ENCODE data around the gene SSB. TPM values are rescaled to one million over a fixed set of nuclear protein-coding genes. Genes with fewer than 3 reads are reported as not detected.
A peak's percentile ranks its signal among the peaks of the same experiment; 100 is the strongest.

SSB gene
- total and polyA plus RNA-seq, 9 of the 15 experiments (the other 6 are each of a cell fraction or from before 2014, with no cell fraction given) = 317 to 849 (median 515) TPM

GRCh38 chr2:169839954-169840746, 41.5 kb downstream of the SSB start (continued):
- TF ChIP-seq ARID4B (CRISPR knock-in tag; IDR thresholded peaks at IDR 0.05) (no peak), ZNF23 (CRISPR knock-in tag; IDR thresholded peaks at IDR 0.05) (no peak), TRIM24 (IDR thresholded peaks at IDR 0.05) (peak; percentile 46 to 77), VEZF1 (CRISPR knock-in tag; IDR thresholded peaks at IDR 0.05) (peak; percentile 75), NFE2 (IDR thresholded peaks at IDR 0.05; ENCODE audit: low read depth) (no peak), ZC3H8 (IDR thresholded peaks at IDR 0.05) (no peak), SMAD3 (CRISPR knock-in tag; conservative IDR thresholded peaks at IDR 0.05) (no peak), FOXM1 (IDR thresholded peaks at IDR 0.05; ENCODE audit: low read depth) (peak; percentile 38), FOXM1 (CRISPR knock-in tag; IDR thresholded peaks at IDR 0.05; ENCODE audit: low read depth) (no peak), TCF3 (CRISPR knock-in tag; IDR thresholded peaks at IDR 0.05) (peak; percentile 76), KLF10 (CRISPR knock-in tag; IDR thresholded peaks at IDR 0.05) (no peak), NFE2L1 (tag; IDR thresholded peaks at IDR 0.05; ENCODE audit: borderline replicate concordance, low read depth) (no peak), ZSCAN32 (CRISPR knock-in tag; IDR thresholded peaks at IDR 0.05) (0 out of 2 replicates have a peak, but pooled peaks have one; percentile 10), TBL1XR1 (IDR thresholded peaks at IDR 0.05; ENCODE audit: low read length in 2 of 2) (peak in 1 of 2 experiments; percentile 80; a peak in 2 of 4 replicates), L3MBTL2 (IDR thresholded peaks at IDR 0.05) (peak; percentile 82), NEUROD1 (IDR thresholded peaks at IDR 0.05; ENCODE audit: borderline replicate concordance, low read depth, low read length, partially characterized antibody) (no peak), POLR3A (IDR thresholded peaks at IDR 0.05; ENCODE audit: borderline replicate concordance, extremely low read depth, insufficient read depth, insufficient read length) (no peak), ATF7 (IDR thresholded peaks at IDR 0.05) (0 out of 2 replicates have a peak, but pooled peaks have one; percentile 48), STAT5A (IDR thresholded peaks at IDR 0.05; ENCODE audit: borderline replicate concordance, low read length) (peak; percentile 70; the same call in 1 of the 2 replicates), STAT5B (CRISPR knock-in tag; IDR thresholded peaks at IDR 0.05) (no peak)
- TF ChIP-seq, protein P1, sequence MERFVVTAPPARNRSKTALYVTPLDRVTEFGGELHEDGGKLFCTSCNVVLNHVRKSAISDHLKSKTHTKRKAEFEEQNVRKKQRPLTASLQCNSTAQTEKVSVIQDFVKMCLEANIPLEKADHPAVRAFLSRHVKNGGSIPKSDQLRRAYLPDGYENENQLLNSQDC (CRISPR knock-in tag; IDR thresholded peaks at IDR 0.05) = no peak
- TF ChIP-seq, protein P2, sequence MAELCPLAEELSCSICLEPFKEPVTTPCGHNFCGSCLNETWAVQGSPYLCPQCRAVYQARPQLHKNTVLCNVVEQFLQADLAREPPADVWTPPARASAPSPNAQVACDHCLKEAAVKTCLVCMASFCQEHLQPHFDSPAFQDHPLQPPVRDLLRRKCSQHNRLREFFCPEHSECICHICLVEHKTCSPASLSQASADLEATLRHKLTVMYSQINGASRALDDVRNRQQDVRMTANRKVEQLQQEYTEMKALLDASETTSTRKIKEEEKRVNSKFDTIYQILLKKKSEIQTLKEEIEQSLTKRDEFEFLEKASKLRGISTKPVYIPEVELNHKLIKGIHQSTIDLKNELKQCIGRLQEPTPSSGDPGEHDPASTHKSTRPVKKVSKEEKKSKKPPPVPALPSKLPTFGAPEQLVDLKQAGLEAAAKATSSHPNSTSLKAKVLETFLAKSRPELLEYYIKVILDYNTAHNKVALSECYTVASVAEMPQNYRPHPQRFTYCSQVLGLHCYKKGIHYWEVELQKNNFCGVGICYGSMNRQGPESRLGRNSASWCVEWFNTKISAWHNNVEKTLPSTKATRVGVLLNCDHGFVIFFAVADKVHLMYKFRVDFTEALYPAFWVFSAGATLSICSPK (IDR thresholded peaks at IDR 0.05; ENCODE audit: borderline replicate concordance) = no peak
